A549 (cell line): ENCODE measurements around the gene CSN2. TPM values are rescaled to one million over a fixed set of nuclear protein-coding genes. Genes with fewer than 3 reads are reported as not detected.

Experiments
- ATAC-seq, 2 experiments: fragments of 200-7000 bp in 1 of 2; fragments of >200 bp in 1 of 2; cut with Nextera tagmentation in 1 of 2; cut with Tn5 transposase in 1 of 2; 3 replicates each; pipeline versions ENCODE4 v1.8.0 to v1.9.1; 2018 to 2020; ENCODE audit warnings: mild to moderate bottlenecking in 1 of 2, moderate library complexity in 1 of 2
- CTCF ChIA-PET: fragments of 300-600 bp; sonication (Branson Sonifier 250); formaldehyde crosslinking; extraction: SDS; loops from one replicate; lab custom pipeline; 2021; ENCODE audit warnings: antibody characterized with exemption, inconsistent platforms; lab: Yijun Ruan, JAX
- POLR2A ChIA-PET: fragments of 350-600 bp; formaldehyde crosslinking; extraction: SDS; loops from one replicate; lab custom pipeline; 2021; ENCODE audit warnings: antibody characterized with exemption, inconsistent platforms; lab: Yijun Ruan, JAX
- DNase-seq, 2 experiments: peaks; one replicate each; pipeline versions ENCODE4 v3.0.0 to v3.0.0-alpha.2; 2011 to 2016; ENCODE audit warnings: low read depth in 1 of 2, low spot score in 1 of 2
- FAIRE-seq: peaks from 2 replicates; lab custom pipeline; 2011; peaks lifted over from hg19 to GRCh38; lab: Jason Lieb, UNC
- H3K27ac ChIP-seq, 2 experiments: fragments of >200 bp; sonication (Bioruptor Twin); formaldehyde crosslinking; 3 replicates each; pipeline ENCODE4 v1.5.1; 2016 to 2017
- H3K4me1 ChIP-seq: fragments of >200 bp; sonication (Bioruptor Twin); formaldehyde crosslinking; 3 replicates; pipeline ENCODE4 v1.6.1; 2016
- H3K4me2 ChIP-seq: fragments of >200 bp; sonication (Bioruptor Twin); formaldehyde crosslinking; 3 replicates; pipeline ENCODE4 v1.6.1; 2016
- H3K4me3 ChIP-seq: fragments of >200 bp; sonication (Bioruptor Twin); formaldehyde crosslinking; 3 replicates; pipeline ENCODE4 v1.5.1; 2016
- H3K9me3 ChIP-seq: fragments of >200 bp; sonication (Bioruptor Twin); formaldehyde crosslinking; 3 replicates; pipeline ENCODE4 v1.6.1; 2016
- BHLHE40 ChIP-seq: IDR thresholded peaks from 2 replicates; pipeline ENCODE4 v1.6.1; 2012; ENCODE audit warnings: low read depth, low read length, inconsistent platforms
- CEBPB ChIP-seq, 2 experiments: fragments of >200 bp in 1 of 2; sonication (Bioruptor Twin) in 1 of 2; formaldehyde crosslinking in 1 of 2; IDR thresholded peaks; 2 replicates each; pipeline ENCODE4 v1.6.1; 2012 to 2016
- CHD2 ChIP-seq: fragments of 150-350 bp; IDR thresholded peaks from 2 replicates; pipeline ENCODE4 v1.6.1; 2014; ENCODE audit warnings: low read length; ENCODE audit not compliant: partially characterized antibody
- CHD4 ChIP-seq: fragments of 200-600 bp; sonication (generic); IDR thresholded peaks from 2 replicates; pipeline ENCODE4 v1.6.1; 2016; ENCODE audit warnings: antibody characterized with exemption, mild to moderate bottlenecking, borderline replicate concordance
- EP300 ChIP-seq, 2 experiments: fragments of >200 bp; sonication (Bioruptor Twin); formaldehyde crosslinking; IDR thresholded peaks; 2 replicates in 1 of 2; 3 replicates in 1 of 2; pipeline ENCODE4 v1.6.1; 2016 to 2017
- FOSB ChIP-seq: fragments of 250-450 bp; sonication (Bioruptor Pico); IDR thresholded peaks from 2 replicates; pipeline ENCODE4 v1.5.0; 2020; ENCODE audit warnings: mild to moderate bottlenecking, moderate library complexity
- FOXS1 ChIP-seq: fragments of 250-450 bp; sonication (Bioruptor Pico); IDR thresholded peaks from 2 replicates; pipeline ENCODE4 v1.5.0; 2020; ENCODE audit warnings: mild to moderate bottlenecking, moderate library complexity
- GATA3 ChIP-seq: IDR thresholded peaks from 2 replicates; pipeline ENCODE4 v1.6.1; 2012; ENCODE audit warnings: borderline replicate concordance
- HDAC2 ChIP-seq: fragments of 200-600 bp; sonication (generic); IDR thresholded peaks from 2 replicates; pipeline ENCODE4 v1.6.1; 2016
- HEYL ChIP-seq: fragments of 250-450 bp; sonication (Bioruptor Pico); IDR thresholded peaks from 2 replicates; pipeline ENCODE4 v1.8.0; 2021; ENCODE audit warnings: mild to moderate bottlenecking, moderate library complexity
- HOXA7 ChIP-seq: fragments of 250-450 bp; sonication (Bioruptor Pico); IDR thresholded peaks from 2 replicates; pipeline ENCODE4 v1.5.0; 2020; ENCODE audit warnings: mild to moderate bottlenecking, moderate library complexity
- HOXB13 ChIP-seq: fragments of 250-450 bp; sonication (Bioruptor Pico); IDR thresholded peaks from 2 replicates; pipeline ENCODE4 v1.5.0; 2020; ENCODE audit warnings: low read depth, mild to moderate bottlenecking, moderate library complexity
- JUNB ChIP-seq: fragments of >200 bp; sonication (Bioruptor Twin); formaldehyde crosslinking; IDR thresholded peaks from 2 replicates; pipeline ENCODE4 v1.6.1; 2016
- KDM5A ChIP-seq: fragments of 200-600 bp; sonication (generic); IDR thresholded peaks from 2 replicates; pipeline ENCODE4 v1.6.1; 2016; ENCODE audit warnings: antibody characterized with exemption, mild to moderate bottlenecking
- MAFK ChIP-seq: fragments of 450-650 bp; IDR thresholded peaks from 2 replicates; pipeline ENCODE4 v1.6.1; 2014; ENCODE audit not compliant: partially characterized antibody
- MYC ChIP-seq: IDR thresholded peaks from 2 replicates; pipeline ENCODE4 v1.6.1; 2012; ENCODE audit warnings: mild to moderate bottlenecking, inconsistent platforms, low read length, improper control_type of control experiment, borderline replicate concordance
- NFE2L2 ChIP-seq: fragments of 150-350 bp; conservative IDR thresholded peaks from 2 replicates; pipeline ENCODE4 v1.6.1; 2014; ENCODE audit warnings: low read length
- NR3C1 ChIP-seq: fragments of >200 bp; sonication (Bioruptor Twin); formaldehyde crosslinking; IDR thresholded peaks from 3 replicates; pipeline ENCODE4 v1.6.1; 2017
- POLR2A ChIP-seq: IDR thresholded peaks from 2 replicates; pipeline ENCODE4 v1.6.1; 2012; ENCODE audit warnings: mild to moderate bottlenecking, low read length
- RARB ChIP-seq: fragments of 250-450 bp; sonication (Bioruptor Pico); IDR thresholded peaks from 2 replicates; pipeline ENCODE4 v1.8.0; 2021; ENCODE audit warnings: mild to moderate bottlenecking, moderate library complexity
- RCOR1 ChIP-seq: fragments of 150-350 bp; IDR thresholded peaks from 2 replicates; pipeline ENCODE4 v1.6.1; 2014; ENCODE audit warnings: antibody characterized with exemption, low read length, low read depth
- RFX5 ChIP-seq: fragments of 450-650 bp; IDR thresholded peaks from 2 replicates; pipeline ENCODE4 v1.7.1; 2014; ENCODE audit warnings: antibody characterized with exemption, mild to moderate bottlenecking, moderate library complexity
- RNF2 ChIP-seq: fragments of 200-600 bp; sonication (generic); IDR thresholded peaks from 2 replicates; pipeline ENCODE4 v1.6.1; 2016; ENCODE audit warnings: low read depth, mild to moderate bottlenecking, antibody characterized with exemption, moderate library complexity, borderline replicate concordance
- SREBF2 ChIP-seq: fragments of 450-650 bp; IDR thresholded peaks from 2 replicates; pipeline ENCODE4 v1.6.1; 2014; ENCODE audit warnings: mild to moderate bottlenecking, moderate library complexity
- TFCP2L1 ChIP-seq: fragments of 250-450 bp; sonication (Bioruptor Pico); IDR thresholded peaks from 2 replicates; pipeline ENCODE4 v1.5.0; 2021; ENCODE audit warnings: mild to moderate bottlenecking
- TP53 ChIP-seq: fragments of 250-450 bp; sonication (Bioruptor Pico); IDR thresholded peaks from 2 replicates; pipeline ENCODE4 v1.5.0; 2021; ENCODE audit warnings: mild to moderate bottlenecking, moderate library complexity
- ZFP36 ChIP-seq: fragments of 450-650 bp; IDR thresholded peaks from 2 replicates; pipeline ENCODE4 v1.6.1; 2014; ENCODE audit warnings: borderline replicate concordance; ENCODE audit not compliant: partially characterized antibody
- WGBS: methylation state at CpG from one replicate; pipeline ENCODE4 v1.1.6; 2017; ENCODE audit errors: missing lambda C conversion rate; 5-methylcytosine and 5-hydroxymethylcytosine counted together
- polyA plus RNA-seq, 4 experiments: library from polyadenylated mRNA; depleted of rRNA in 3 of 4; stranded (reverse); fragments of >200 nt; fragmentation: RNase III in 1 of 4; extraction: RNeasy Plus Mini Kit Qiagen cat#74134 plus additional on column Dnase treatment in 1 of 4; gene quantifications; 2 replicates in 3 of 4; 3 replicates in 1 of 4; pipeline ENCODE4 v1.2.3, GENCODE V29; 2011 to 2017
- TF ChIP-seq, protein P1 (sequence below): fragments of 150-350 bp; IDR thresholded peaks from 2 replicates; pipeline ENCODE4 v1.6.1; 2014; ENCODE audit warnings: low read depth, mild to moderate bottlenecking, low read length
- TF ChIP-seq, protein P2 (sequence below): fragments of 250-450 bp; sonication (Bioruptor Pico); IDR thresholded peaks from 2 replicates; pipeline ENCODE4 v1.5.0; 2020; ENCODE audit warnings: low read depth, mild to moderate bottlenecking, moderate library complexity
- TF ChIP-seq, protein P3 (sequence below): fragments of >200 bp; sonication (Bioruptor Twin); formaldehyde crosslinking; IDR thresholded peaks from 3 replicates; pipeline ENCODE4 v1.5.1; 2016
- TF ChIP-seq, protein P4 (sequence below): fragments of >200 bp; sonication (Bioruptor Twin); formaldehyde crosslinking; IDR thresholded peaks from 3 replicates; pipeline ENCODE4 v1.6.1; 2016

The CSN2 gene
- polyA plus RNA-seq, 2 of the 4 experiments (the other 2 are of a cell fraction), result not detected

DNA sequence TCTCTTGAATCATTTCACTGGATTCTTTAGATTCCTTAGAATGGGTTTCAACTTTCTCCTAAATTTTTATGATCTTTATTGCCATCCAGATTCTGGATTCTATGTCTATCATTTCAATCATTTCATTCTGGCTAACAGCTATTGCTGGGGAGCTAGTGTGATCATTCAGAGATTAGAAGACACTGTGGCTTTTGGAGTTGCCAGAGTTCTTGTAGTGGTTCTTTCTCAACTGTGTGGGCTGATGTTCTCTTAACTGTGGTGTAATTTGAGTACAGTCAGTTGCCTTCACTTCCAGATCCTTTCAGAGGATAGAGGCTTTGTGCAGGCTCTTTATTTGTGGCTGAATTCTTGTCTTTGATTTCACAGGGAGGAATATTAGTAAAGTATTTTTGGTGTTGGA lies 12.1 kb upstream of the CSN2 start:
- Histone ChIP-seq H3K4me3 (no peak overlapping the region), H3K4me2 (no peak overlapping the region), H3K27ac (no peak overlapping the region), H3K4me1 (no peaks in the 10 kb centered on the region), H3K9me3 (no peaks in the 10 kb centered on the region)
- TF ChIP-seq RCOR1 (no peak), TFCP2L1 (CRISPR knock-in tag) (no peak), BHLHE40 (no peak), EP300 (IDR thresholded peaks at IDR 0.05) (no peak), JUNB (no peak), CHD2 (no peak)
- ChIA-PET POLR2A (no interaction called here), CTCF (no interaction called here)
- no peak for DNase-seq
- no peak for FAIRE-seq
- no peak for ATAC-seq

DNA sequence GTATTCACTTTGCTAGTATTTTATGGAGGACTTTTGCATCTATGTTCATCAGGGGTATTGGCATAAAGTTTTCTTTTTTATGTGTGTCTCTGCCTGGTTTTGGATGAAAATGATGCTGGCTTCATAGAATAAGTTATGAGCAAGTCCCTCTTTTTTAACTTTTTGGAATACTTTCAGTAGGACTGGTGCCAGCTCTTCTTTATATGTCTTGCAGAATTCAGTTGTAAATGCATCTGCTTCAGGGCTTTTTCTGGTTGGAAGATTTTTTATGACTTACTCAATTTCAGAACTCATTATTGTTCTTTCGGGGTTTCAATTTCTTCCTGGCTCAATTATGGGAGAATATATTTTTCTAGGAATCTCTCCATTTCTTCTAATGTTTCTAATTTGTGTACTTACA lies 9.1 kb upstream of the CSN2 start:
- TF ChIP-seq RARB (CRISPR knock-in tag) (no peak), NR3C1 (no peak), NFE2L2 (no peak), EP300 (IDR thresholded peaks at IDR 0.05) (no peak), ZFP36 (no peak), SREBF2 (no peak)
- TF ChIP-seq, protein P1, sequence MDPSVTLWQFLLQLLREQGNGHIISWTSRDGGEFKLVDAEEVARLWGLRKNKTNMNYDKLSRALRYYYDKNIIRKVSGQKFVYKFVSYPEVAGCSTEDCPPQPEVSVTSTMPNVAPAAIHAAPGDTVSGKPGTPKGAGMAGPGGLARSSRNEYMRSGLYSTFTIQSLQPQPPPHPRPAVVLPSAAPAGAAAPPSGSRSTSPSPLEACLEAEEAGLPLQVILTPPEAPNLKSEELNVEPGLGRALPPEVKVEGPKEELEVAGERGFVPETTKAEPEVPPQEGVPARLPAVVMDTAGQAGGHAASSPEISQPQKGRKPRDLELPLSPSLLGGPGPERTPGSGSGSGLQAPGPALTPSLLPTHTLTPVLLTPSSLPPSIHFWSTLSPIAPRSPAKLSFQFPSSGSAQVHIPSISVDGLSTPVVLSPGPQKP, result no peak
- TF ChIP-seq, protein P2, sequence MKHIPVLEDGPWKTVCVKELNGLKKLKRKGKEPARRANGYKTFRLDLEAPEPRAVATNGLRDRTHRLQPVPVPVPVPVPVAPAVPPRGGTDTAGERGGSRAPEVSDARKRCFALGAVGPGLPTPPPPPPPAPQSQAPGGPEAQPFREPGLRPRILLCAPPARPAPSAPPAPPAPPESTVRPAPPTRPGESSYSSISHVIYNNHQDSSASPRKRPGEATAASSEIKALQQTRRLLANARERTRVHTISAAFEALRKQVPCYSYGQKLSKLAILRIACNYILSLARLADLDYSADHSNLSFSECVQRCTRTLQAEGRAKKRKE (CRISPR knock-in tag), result no peak
- WGBS, result 35% methylated on average over 1 of the region's 1 CpG
- H3K4me1 ChIP-seq, result no peaks in the 10 kb centered on the region
- H3K9me3 ChIP-seq, result no peaks in the 10 kb centered on the region
- DNase-seq (no peak), FAIRE-seq (no peak), ATAC-seq (no peak)
- ChIA-PET CTCF (no interaction called here), POLR2A (no interaction called here)
- no peak overlapping the region for H3K27ac ChIP-seq
- H3K4me2 ChIP-seq, result no peak overlapping the region
- H3K4me3 ChIP-seq, result no peak overlapping the region

DNA sequence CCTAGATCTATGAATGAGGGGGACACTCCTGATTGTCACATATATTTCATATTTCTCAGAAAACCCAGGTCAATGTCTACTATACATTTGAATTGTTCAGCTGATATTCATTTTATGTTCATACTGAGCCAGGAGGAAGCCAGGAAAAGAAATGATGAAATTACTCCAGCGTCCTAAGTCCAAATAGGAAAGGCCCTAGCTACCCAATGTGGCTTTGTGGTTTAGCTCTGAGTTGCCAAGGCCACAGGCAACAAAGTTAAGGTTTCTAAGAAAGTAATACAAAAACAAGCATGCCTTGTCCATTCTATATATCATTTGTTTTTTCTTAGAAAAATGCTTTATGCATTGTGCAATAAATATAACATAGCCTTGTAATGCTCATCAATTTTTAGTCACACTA lies 4.5 kb upstream of the CSN2 start:
- CTCF ChIA-PET, result no interaction called here
- FAIRE-seq, result no peak
- POLR2A ChIA-PET, result no interaction called here
- H3K4me3 ChIP-seq, result no peak overlapping the region
- no peak overlapping the region for H3K27ac ChIP-seq
- no peak overlapping the region for H3K4me2 ChIP-seq
- no peak for DNase-seq
- TF ChIP-seq KDM5A, result no peak
- TF ChIP-seq HEYL, result no peak
- TF ChIP-seq, protein P3, sequence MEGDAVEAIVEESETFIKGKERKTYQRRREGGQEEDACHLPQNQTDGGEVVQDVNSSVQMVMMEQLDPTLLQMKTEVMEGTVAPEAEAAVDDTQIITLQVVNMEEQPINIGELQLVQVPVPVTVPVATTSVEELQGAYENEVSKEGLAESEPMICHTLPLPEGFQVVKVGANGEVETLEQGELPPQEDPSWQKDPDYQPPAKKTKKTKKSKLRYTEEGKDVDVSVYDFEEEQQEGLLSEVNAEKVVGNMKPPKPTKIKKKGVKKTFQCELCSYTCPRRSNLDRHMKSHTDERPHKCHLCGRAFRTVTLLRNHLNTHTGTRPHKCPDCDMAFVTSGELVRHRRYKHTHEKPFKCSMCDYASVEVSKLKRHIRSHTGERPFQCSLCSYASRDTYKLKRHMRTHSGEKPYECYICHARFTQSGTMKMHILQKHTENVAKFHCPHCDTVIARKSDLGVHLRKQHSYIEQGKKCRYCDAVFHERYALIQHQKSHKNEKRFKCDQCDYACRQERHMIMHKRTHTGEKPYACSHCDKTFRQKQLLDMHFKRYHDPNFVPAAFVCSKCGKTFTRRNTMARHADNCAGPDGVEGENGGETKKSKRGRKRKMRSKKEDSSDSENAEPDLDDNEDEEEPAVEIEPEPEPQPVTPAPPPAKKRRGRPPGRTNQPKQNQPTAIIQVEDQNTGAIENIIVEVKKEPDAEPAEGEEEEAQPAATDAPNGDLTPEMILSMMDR, result no peak
- TF ChIP-seq EP300 (IDR thresholded peaks at IDR 0.05), result no peak
- TF ChIP-seq HOXA7, result no peak
- no peak for TF ChIP-seq ZFP36
- no peak for TF ChIP-seq HDAC2
- ATAC-seq, result no peak
- no peaks in the 10 kb centered on the region for H3K9me3 ChIP-seq
- H3K4me1 ChIP-seq, result no peaks in the 10 kb centered on the region
- 8% methylated on average over 1 of the region's 1 CpG for WGBS

DNA sequence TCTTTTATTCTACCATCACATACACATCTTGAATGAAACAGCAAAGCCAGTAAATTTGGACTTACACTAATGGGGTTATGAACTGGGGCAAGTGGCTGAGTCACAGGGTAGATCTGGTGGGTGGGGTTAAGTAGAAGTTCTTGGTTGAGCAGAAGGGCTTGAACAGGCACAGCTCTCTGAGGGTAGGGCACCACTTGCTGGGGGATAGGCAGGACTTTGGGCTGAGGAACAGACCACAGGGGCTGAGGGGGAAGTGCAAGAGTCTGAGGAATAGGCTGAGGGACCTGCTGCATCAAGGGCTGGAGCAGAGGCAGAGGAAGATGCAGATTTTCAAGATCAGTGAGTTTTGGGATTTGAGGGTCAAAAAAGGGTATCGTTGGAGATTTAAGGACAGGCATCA lies 8.3 kb downstream of the CSN2 start:
- no peak for ATAC-seq

More for the DNA sequence above, 8.3 kb downstream of the CSN2 start:
- POLR2A ChIA-PET, result no interaction called here
- Histone ChIP-seq H3K4me1 (no peaks in the 10 kb centered on the region), H3K27ac (no peak overlapping the region), H3K4me2 (no peak overlapping the region), H3K9me3 (no peaks in the 10 kb centered on the region), H3K4me3 (no peak overlapping the region)
- TF ChIP-seq POLR2A (no peak), CHD4 (no peak), MAFK (no peak), HOXB13 (CRISPR knock-in tag) (no peak), FOSB (no peak), FOXS1 (CRISPR knock-in tag) (no peak), MYC (no peak), EP300 (IDR thresholded peaks at IDR 0.05) (no peak), HDAC2 (no peak), GATA3 (no peak), RARB (CRISPR knock-in tag) (no peak), RFX5 (no peak), TP53 (no peak), KDM5A (no peak), RNF2 (no peak), CEBPB (IDR thresholded peaks at IDR 0.05) (no peak), JUNB (no peak)
- TF ChIP-seq, protein P4, sequence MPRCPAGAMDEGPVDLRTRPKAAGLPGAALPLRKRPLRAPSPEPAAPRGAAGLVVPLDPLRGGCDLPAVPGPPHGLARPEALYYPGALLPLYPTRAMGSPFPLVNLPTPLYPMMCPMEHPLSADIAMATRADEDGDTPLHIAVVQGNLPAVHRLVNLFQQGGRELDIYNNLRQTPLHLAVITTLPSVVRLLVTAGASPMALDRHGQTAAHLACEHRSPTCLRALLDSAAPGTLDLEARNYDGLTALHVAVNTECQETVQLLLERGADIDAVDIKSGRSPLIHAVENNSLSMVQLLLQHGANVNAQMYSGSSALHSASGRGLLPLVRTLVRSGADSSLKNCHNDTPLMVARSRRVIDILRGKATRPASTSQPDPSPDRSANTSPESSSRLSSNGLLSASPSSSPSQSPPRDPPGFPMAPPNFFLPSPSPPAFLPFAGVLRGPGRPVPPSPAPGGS, result no peak
- CTCF ChIA-PET, result no interaction called here
- no peak for DNase-seq
- FAIRE-seq, result no peak
- 0% methylated on average over 1 of the region's 1 CpG for WGBS
